HG02840 (cell line): Measurements from ENCODE around the gene PCDHB9.
"Not testable (repeated sequence)": the region's sequence is repeated elsewhere in the genome, so short reads cannot be mapped to it uniquely, and the experiment has no call there.

Experiments
- ATAC-seq: cut with Tn5 transposase; IDR thresholded peaks from one replicate; pipeline ENCODE4 v1.9.1; 2021; ENCODE audit warnings: mild to moderate bottlenecking, moderate library complexity, moderate number of reproducible peaks; ENCODE audit not compliant: unreplicated experiment, low FRiP score

PCDHB9 gene

DNA sequence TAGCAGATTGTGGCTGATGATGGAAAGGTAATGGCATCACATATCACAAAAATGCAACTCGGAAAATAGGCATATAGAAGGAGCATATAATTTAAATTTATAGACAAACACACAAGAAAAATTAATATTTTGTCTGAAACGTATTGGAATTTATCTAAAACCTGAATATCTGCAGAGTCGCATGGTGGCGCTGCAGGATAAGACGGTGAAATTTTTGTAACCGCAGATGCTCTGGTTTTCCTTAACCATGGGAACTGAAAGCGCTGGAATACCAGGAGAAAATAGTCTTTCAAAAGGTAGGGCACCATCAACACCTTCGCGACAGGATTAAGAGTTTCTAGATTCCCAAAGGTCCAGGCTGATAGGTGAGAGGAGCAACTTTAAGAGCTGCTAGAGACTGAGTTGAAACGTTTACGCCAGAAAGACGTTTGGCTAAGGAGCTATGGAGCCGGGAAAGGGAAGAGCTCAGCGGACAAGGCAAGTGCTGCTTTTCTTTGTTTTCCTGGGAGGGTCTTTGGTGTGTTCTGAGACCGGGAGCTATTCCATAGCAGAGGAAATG lies 47.2 kb downstream of the PCDHB9 start:
- no peak for ATAC-seq

GRCh38 chr5:141235922-141236321 lies 49.0 kb downstream of the PCDHB9 start:
- ATAC-seq = not testable (repeated sequence)

DNA sequence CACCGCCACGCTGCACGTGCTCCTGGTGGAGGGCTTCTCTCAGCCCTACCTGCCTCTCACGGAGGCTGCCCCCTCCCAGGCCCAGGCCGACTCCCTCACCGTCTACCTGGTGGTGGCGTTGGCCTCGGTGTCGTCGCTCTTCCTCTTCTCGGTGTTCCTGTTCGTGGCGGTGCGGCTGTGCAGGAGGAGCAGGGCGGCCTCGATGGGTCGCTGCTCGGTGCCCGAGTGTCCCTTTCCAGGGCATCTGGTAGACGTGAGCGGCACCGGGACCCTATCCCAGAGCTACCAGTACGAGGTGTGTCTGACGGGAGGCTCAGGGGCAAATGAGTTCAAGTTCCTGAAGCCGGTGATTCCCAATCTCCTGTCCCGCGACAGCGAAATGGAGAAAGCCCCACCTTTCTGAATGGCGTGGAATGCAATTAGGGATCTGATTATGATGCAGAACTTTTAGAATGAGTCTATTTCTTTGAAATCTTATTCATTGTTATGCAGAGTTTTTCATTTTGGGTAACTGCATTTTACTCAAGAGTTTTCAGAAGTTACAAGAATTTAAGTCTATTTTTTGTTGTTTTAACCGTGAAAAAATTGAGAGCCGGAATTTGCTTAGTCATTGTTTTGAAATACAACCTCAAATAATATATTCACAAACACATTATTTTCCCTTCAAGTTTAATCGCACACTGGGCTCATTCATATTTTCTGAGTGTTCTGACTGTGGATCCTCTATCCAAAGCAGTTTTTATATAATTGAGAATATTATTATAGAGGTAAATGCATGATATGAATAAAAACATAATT lies 49.8 kb downstream of the PCDHB9 start:
- no peak for ATAC-seq
